Gastrocnemius medialis (tissue), 4 donors: ENCODE results near the gene SCN4A. TPM values are rescaled to one million over a fixed set of nuclear protein-coding genes. Genes with fewer than 3 reads are reported as not detected.

Experiments used
- ATAC-seq, 2 donors: fragments of 150-250 bp; one replicate each; pipeline ENCODE4 v1.9.1; 2016
- DNase-seq, 2 donors: peaks; one replicate each; pipeline ENCODE4 v3.0.0-alpha.2; 2019
- H3K27ac ChIP-seq, 4 donors: fragments of 200-600 bp; sonication (generic); 1 replicate in 1 of 4; 2 replicates in 3 of 4; pipeline ENCODE4 v1.5.1; 2016 to 2018; ENCODE audit warnings: mild to moderate bottlenecking in 2 of 4, moderate library complexity in 1 of 4
- H3K27me3 ChIP-seq, 3 donors: fragments of 200-600 bp; sonication (generic) in 2 of 3; 1 replicate in 1 of 3; 2 replicates in 2 of 3; pipeline versions ENCODE4 v1.5.1 to v1.6.0; 2016 to 2019; ENCODE audit warnings: mild to moderate bottlenecking in 1 of 3, moderate library complexity in 1 of 3
- H3K36me3 ChIP-seq, 2 donors: fragments of 200-600 bp; sonication (generic) in 1 of 2; one replicate each; pipeline ENCODE4 v1.5.1; 2017 to 2018
- H3K4me1 ChIP-seq, 2 donors: fragments of 200-600 bp; sonication (generic) in 1 of 2; one replicate each; pipeline ENCODE4 v1.5.1; 2016 to 2017; ENCODE audit warnings: mild to moderate bottlenecking in 2 of 2
- H3K4me3 ChIP-seq, 4 donors: fragments of 200-600 bp; sonication (generic) in 3 of 4; 1 replicate in 1 of 4; 2 replicates in 3 of 4; pipeline ENCODE4 v1.5.1; 2016 to 2019; ENCODE audit warnings: mild to moderate bottlenecking in 2 of 4
- H3K9me3 ChIP-seq, 3 donors: fragments of 200-600 bp; sonication (generic) in 2 of 3; 1 replicate in 1 of 3; 2 replicates in 2 of 3; pipeline ENCODE4 v1.5.1; 2016 to 2019
- POLR2A ChIP-seq, 2 donors: fragments of 450-650 bp; IDR thresholded peaks; one replicate each; pipeline ENCODE4 v1.6.1; 2017; ENCODE audit warnings: antibody characterized with exemption in 2 of 2, mild to moderate bottlenecking in 2 of 2, moderate library complexity in 2 of 2
- in situ Hi-C, 4 donors: fragments of 200-750 bp; cut with MboI; loops; one replicate each; pipeline versions ENCODE4 v1.15.0 to v1.8.0; 2017; ENCODE audit warnings: low sequenced_read_pairs in 4 of 4
- intact Hi-C: fragments of 100-400 bp; cut with DNase I; formaldehyde crosslinking; loops from one replicate; pipeline ENCODE4 v1.15.1; 2023; ENCODE audit warnings: low total_unique reads
- total RNA-seq, 4 donors: library from RNA; depleted of rRNA; stranded (reverse); fragments of >200 nt; gene quantifications; one replicate each; pipeline versions ENCODE4 v1.1.0 to v1.2.3, GENCODE V29; 2016
- TF ChIP-seq, protein P1 (sequence below), 5 experiments: fragments of 450-650 bp in 3 of 5; fragments of 200-600 bp in 2 of 5; sonication (generic) in 2 of 5; IDR thresholded peaks in 4 of 5; conservative IDR thresholded peaks in 1 of 5; 1 replicate in 4 of 5; 2 replicates in 1 of 5; pipeline ENCODE4 v1.5.1; 2016 to 2019; ENCODE audit warnings: antibody characterized with exemption in 5 of 5, mild to moderate bottlenecking in 3 of 5, moderate library complexity in 3 of 5

The SCN4A gene
- total RNA-seq, 4 donors from 2014 or later = 45.3 to 107 (median 69.1) TPM

DNA sequence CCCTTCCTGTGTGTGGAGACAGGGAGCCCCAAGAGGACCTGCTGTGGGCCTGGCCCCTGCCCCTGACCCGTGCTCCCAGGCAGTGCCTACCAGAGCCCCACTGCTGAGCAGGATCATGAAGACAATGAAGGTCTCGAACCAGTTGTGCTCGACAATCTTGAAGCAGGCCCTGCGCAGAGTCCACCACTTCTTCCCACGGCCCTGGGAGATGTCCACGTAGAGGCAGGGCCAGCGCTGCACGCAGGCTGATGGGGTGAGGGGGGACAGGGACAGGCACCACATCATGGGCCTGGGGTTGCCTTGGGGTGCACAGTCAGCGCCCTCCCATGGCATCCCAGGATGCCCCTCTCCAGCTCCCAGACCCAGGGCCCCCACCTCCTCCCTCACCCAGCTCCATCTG, 24.2 kb downstream of the SCN4A start:
- DNase-seq (no peak), ATAC-seq (no peak)
- in situ Hi-C loops (no loop called here), intact Hi-C loops (no loop called here)
- Histone ChIP-seq H3K36me3 (peaks cover 0 to 16% of the 10 kb centered on the region in 2 donors), H3K4me1 (peaks cover 55 to 56% of the 10 kb centered on the region in 2 donors), H3K4me3 (no peak overlapping the region), H3K27me3 (no peaks in the 10 kb centered on the region), H3K27ac (peak overlapping the region; percentile 60 to 100 (median 98)), H3K9me3 (no peaks in the 10 kb centered on the region)
- no peak for TF ChIP-seq POLR2A (IDR thresholded peaks at IDR 0.05)

DNA sequence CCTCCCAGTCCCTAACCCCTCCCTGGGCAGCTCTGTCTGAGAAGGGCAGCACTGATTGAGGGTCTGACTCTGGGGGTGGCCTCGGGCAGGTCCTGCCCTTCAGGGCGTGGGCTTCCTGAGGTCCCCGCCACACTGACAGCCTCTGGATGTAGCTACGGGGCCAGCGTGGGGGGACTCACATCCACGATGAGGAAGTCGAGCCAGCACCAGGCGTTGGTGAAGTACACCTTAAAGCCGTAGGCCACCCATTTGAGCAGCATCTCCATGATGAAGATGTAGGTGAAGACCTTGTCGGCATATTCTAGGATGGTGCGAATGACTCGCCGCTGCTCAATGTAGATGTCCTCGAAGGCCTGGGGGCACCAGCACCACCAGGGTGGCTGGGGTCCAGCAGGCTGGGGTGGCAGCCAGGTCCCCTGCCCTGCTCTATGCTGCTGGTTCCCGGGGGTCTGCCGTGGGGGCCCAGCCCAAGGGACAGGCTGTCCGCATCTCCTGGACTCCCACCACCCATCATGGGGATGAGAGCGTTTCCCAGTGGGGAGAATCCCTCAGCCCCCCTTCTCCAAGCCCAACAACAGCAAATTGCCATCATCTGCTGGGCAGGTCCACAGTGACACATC, 24.9 kb downstream of the SCN4A start:
- Histone ChIP-seq H3K27ac (peak overlapping the region; percentile 60 to 99 (median 88)), H3K27me3 (no peaks in the 10 kb centered on the region), H3K4me1 (peaks cover 48 to 49% of the 10 kb centered on the region in 2 donors), H3K9me3 (no peaks in the 10 kb centered on the region), H3K4me3 (no peak overlapping the region), H3K36me3 (peaks cover 0 to 22% of the 10 kb centered on the region in 2 donors)
- DNase-seq (no peak), ATAC-seq (no peak)
- no peak for TF ChIP-seq POLR2A (IDR thresholded peaks at IDR 0.05)
- TF ChIP-seq, protein P1, sequence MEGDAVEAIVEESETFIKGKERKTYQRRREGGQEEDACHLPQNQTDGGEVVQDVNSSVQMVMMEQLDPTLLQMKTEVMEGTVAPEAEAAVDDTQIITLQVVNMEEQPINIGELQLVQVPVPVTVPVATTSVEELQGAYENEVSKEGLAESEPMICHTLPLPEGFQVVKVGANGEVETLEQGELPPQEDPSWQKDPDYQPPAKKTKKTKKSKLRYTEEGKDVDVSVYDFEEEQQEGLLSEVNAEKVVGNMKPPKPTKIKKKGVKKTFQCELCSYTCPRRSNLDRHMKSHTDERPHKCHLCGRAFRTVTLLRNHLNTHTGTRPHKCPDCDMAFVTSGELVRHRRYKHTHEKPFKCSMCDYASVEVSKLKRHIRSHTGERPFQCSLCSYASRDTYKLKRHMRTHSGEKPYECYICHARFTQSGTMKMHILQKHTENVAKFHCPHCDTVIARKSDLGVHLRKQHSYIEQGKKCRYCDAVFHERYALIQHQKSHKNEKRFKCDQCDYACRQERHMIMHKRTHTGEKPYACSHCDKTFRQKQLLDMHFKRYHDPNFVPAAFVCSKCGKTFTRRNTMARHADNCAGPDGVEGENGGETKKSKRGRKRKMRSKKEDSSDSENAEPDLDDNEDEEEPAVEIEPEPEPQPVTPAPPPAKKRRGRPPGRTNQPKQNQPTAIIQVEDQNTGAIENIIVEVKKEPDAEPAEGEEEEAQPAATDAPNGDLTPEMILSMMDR (IDR thresholded peaks at IDR 0.05 in 4 of 5, conservative IDR thresholded peaks at IDR 0.05 in 1 of 5) = no peak
- intact Hi-C loops = loop anchor here (1.0 to 2.0 kb wide), 2 partner anchors 29 to 43 kb away; partner anchors contain the start of gene GH1
- in situ Hi-C loops = no loop called here

DNA sequence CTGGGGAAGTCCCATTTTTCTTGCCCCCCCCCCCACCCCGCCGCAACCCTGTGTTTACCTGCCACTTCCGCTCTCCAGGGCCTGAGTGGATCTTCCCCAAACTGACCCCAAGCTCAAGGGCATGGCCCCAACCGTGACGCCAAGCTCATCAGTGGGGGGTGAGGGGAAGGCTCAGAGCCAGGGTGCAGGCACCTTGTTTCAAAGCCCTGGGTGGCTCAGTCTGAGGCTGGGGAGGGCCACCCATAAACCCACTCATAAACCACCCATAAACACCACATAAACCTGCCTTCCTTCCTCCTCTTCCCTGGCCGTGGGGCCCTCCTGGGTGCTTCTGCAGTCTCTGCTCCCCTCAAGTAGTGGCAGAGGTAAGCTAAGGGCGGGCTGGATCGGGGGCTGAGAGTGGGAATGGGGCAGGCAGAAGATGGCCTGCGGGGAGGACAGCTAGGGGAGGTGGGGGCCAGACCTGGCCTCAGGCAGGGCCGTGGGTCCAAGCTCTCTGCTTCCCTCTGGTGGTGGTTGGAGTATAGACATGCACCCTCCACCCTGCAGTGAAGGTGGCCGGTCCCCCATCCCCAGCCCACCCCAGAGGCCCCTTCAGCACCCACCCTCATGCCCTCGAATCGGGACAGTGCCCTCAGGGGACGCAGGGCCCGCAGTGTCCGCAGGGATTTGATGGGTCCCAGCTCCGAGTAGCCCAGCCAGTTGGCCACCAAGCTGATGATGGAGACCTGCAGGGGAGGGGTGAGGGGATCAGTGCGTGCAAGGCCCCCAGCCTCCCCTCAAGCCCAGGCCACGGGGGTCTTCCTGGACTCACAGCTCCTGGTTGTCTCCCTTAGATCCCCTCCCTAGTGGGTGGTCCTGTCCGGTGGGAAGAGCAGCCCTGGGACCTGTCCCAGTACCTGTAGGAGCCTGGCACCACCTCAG, 26.0 kb downstream of the SCN4A start:
- in situ Hi-C loops (no loop called here), intact Hi-C loops (loop anchor here (1.0 to 2.0 kb wide), 2 partner anchors 28 to 45 kb away; partner anchors contain the start of gene GH1)
- ATAC-seq (peak; percentile 34 to 47), DNase-seq (no peak)
- H3K27me3 ChIP-seq = no peaks in the 10 kb centered on the region
- TF ChIP-seq, protein P1 (IDR thresholded peaks at IDR 0.05 in 4 of 5, conservative IDR thresholded peaks at IDR 0.05 in 1 of 5) = peak; percentile 60 to 84 (median 79)
- TF ChIP-seq POLR2A (IDR thresholded peaks at IDR 0.05) = no peak
- peaks cover 45 to 49% of the 10 kb centered on the region in 2 donors for H3K4me1 ChIP-seq
- peaks cover 0 to 33% of the 10 kb centered on the region in 2 donors for H3K36me3 ChIP-seq
- H3K9me3 ChIP-seq = no peaks in the 10 kb centered on the region
- peak overlapping the region; percentile 78 to 99 (median 88) for H3K27ac ChIP-seq
- H3K4me3 ChIP-seq = no peak overlapping the region

DNA sequence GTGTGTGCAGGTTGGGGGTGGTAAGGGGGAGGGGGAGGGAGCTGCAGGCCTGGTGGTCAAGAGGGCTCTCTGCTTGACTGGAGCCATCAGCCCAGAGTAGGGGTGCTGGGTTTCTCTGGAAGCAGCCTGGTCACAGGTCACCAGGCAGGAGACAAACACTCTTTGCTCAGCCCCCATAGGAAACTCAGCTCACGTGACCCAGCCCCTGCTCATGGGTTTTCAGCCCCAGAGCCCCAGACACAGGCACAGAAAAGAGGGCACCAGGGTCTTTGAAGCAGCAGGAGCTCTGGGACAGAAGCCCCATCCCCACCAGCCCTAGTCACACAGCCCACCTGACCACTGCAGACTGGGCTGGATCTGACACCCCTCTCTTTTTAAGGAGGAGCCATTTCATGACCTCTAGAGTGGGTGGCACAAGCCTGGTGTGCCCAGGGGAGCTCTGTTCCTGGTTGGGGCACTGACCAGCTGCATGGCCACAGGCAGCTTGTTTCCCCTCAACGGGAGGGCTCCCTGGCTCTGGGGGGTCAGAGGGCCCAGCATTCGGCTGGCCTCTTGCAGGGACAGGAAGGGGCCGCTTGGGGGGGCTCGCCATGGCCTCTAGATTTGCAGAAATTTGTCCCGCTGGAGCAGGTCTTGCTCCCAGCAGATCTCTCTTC, 26.8 kb downstream of the SCN4A start:
- TF ChIP-seq POLR2A (IDR thresholded peaks at IDR 0.05) = no peak
- TF ChIP-seq, protein P1 (IDR thresholded peaks at IDR 0.05 in 4 of 5, conservative IDR thresholded peaks at IDR 0.05 in 1 of 5) = no peak
- Histone ChIP-seq H3K27ac (peak overlapping the region; percentile 78 to 99 (median 88)), H3K27me3 (no peaks in the 10 kb centered on the region), H3K4me3 (no peak overlapping the region), H3K9me3 (no peaks in the 10 kb centered on the region), H3K36me3 (peaks cover 0 to 41% of the 10 kb centered on the region in 2 donors), H3K4me1 (peaks cover 40 to 48% of the 10 kb centered on the region in 2 donors)
- in situ Hi-C loops = no loop called here
- ATAC-seq (no peak), DNase-seq (no peak)
- intact Hi-C loops = loop anchor here (2.0 kb wide), 1 partner anchor 27 kb away; the partner anchor contains the start of gene GH1
